Frontal cortex (tissue), 4 donors: ENCODE data around the gene RPS6KA2. TPM values are rescaled to one million over a fixed set of nuclear protein-coding genes. Genes with fewer than 3 reads are reported as not detected.

ENCODE experiments used
- DNase-seq, 2 donors: peaks; one replicate each; pipeline ENCODE4 v3.0.0; 2012; ENCODE audit warnings: low spot score in 2 of 2
- FAIRE-seq: peaks from 2 replicates; lab custom pipeline; 2012; peaks lifted over from hg19 to GRCh38; lab: Jason Lieb, UNC
- total RNA-seq: library from RNA; depleted of rRNA; stranded (reverse); fragments of >200 nt; gene quantifications from one replicate; pipeline ENCODE4 v1.2.3, GENCODE V29; 2014
- donor health status: control.
- donor health status: control.
- donor health status: control.

The RPS6KA2 gene
- total RNA-seq, 1 donor from 2014 or later, result 24.9 TPM

DNA sequence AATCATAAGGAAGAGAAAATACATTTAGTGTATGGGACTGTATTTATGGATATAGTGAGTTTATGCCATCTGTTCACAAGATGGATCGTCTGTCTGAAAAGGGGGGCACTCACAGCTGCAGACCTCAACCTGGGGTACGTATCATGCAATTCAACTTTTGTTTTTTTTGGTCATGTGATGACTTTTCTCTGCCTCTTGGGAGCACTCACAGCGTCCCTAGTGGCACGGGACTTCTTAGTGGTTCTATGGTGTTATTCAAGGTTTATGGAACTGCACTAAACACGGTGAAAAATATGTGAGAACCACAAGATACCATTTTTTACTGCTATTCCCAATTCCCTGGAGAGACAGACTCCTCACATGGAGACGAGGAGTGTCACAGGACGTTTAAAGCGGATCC, 183.9 kb downstream of the RPS6KA2 start:
- FAIRE-seq, result no peak
- DNase-seq, result no peak

DNA sequence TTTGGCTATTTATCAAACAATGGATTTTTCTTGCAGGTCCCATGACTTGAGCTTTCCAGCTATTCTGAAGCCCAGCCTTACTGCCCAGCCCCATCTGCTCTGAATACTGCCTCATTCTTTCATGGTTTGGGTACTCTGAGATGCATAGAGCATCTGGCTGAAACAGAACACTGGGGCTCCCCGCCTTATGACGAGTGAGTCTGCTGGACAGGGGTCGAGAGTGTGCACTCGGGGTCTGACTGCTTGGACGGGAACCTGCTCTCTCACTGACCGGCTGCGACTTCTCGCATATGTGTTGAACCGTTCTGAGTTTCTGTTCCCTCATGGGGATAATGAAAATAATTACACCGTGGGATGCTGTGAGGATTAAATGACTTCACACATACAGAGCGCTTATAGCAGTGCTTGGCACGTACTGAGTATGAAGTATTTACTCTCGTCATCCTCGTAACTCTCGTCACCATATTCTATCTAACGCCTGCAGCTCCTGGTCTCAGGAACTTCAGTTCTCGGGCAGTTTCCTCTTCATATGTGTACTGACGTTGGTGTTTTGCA, 184.8 kb downstream of the RPS6KA2 start:
- DNase-seq (no peak), FAIRE-seq (no peak)

DNA sequence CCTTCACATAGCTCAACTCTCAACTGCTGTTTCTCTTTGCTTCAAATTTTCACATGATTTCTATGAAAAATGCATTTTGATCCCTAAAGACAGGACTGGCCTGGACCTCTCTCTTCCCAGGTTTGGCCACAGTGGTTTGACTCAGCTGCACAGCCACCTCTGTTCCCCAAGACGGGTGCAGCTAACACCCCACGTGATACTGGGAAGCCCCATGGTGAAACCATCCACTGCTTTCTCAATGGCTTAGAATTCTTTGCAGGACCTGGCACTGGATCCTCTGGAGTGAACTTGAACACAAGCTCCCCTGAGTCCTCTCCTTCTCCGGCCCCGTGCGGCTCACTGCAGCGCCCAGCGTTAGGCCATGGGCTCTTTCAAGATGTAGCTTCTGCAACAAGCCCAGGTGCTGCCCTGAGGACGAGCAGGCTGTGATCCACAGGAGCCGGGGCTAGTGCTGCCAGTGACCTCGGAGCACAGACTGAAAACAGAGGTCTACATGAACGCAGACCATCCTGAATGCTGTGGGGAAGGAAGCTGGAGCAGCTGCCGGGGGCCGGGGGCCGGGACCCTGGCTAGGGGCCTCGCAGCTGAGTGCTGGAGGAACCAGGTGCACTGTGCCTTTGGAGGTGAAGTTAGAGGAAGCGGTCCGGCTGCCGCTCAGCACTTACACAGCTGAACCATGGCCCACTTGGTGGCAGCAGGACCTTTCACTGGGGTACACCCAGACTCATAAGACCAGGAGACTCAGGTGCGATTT, 185.5 kb downstream of the RPS6KA2 start:
- FAIRE-seq (no peak), DNase-seq (no peak)

DNA sequence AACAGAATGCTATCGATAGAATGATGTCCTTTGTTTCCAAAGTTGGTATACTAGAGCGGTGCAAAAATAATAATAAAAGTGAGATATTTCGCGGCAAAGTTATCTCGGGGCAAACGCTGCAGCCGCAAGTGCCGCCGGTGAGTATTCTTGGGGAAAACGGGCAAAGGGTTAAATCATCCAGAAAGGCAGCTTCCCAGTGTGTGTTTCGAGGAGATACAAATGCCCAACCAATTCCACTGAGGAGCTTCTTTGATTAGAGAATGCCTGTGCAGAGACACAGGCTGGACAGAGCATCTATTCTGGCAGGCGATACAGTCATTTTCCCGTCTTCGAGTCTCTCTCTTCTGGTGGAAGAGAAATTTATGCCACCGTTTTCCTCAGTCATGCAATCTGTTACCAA, 186.3 kb downstream of the RPS6KA2 start:
- FAIRE-seq, result no peak
- DNase-seq, result no peak

DNA sequence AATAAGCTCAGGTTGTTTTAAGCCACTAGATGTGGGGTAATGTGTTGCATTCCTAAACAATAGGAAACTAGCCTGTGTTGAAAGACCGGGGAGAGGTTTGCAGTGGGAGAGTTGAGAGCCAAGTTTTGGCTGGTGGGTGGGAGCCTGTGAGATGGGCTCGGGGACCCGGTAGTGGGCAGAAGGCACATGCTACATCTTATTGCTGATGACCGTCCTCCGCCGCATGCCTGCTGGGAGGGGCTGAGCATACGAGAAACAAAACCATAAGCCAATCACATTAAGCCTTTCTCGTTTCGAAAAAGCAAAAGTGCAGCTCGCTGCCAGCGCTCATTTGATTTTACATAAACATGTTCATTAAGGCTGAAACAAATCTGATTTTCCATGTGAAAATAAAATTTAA, 186.9 kb downstream of the RPS6KA2 start:
- no peak for DNase-seq

DNA sequence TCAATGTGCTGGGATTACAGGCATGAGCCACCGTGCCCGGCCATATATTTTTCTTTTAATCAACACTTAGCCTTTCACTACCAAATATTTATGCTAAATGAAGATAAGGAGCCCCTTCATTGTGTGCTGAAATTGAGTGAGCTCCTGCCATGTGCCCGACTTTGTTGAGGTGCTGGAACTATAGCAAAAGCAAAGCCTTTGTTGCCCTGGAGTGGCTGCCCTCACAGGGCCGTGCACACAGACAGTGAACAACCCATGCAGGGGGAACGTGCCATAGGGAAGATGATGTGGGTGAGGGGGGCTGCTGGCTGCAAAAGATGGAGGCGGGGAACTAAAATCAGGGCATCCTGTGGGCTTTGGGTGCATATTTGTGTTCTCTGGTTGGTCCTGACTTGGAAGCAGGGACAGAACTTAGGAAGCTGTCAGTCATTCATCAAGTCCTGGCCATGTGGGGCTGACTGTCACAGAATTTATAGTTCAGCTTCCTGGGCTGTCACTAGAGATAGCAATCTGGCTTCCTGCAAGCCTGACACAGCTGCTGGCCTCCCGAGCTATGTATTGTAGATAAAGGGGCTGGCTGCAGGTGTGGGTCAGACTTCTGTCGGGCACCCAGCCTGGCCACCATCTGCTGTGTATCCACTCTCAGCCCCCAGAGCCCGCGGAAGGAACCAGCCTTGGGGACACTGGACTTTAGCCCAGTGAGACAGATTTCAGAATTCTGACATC, 187.5 kb downstream of the RPS6KA2 start:
- FAIRE-seq (no peak), DNase-seq (no peak)

More for the DNA sequence above, 186.9 kb downstream of the RPS6KA2 start:
- no peak for FAIRE-seq

DNA sequence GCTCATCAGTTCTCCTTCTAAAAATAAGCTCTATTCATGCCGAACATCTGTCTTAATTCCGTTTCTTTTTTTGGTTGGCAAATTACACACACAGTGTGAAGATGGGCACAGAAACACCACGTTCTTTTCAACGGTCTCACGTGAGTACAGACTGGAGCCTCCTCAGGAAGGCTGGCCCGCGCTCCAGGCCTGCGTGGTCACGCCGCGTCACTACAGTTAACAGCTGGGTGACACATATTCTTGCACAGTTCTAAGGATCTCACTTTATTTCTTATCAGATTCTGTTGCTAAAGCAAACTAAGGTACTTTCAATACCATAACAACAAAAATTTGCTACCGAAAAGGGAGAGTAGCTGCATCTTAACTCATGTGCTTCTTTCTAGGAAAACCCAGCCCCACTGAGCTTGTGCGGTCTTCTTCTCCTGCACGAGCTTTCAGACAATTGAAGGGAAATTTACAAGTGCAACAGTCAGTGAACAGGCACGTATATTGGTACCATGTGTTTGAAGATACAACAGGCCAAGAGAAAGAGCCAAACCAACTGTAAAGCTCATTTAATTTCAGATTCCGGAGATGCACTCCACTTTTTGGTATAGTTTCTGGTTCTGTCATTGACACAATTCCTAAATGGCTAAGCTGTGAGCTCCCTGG, 188.7 kb downstream of the RPS6KA2 start:
- no peak for FAIRE-seq

DNA sequence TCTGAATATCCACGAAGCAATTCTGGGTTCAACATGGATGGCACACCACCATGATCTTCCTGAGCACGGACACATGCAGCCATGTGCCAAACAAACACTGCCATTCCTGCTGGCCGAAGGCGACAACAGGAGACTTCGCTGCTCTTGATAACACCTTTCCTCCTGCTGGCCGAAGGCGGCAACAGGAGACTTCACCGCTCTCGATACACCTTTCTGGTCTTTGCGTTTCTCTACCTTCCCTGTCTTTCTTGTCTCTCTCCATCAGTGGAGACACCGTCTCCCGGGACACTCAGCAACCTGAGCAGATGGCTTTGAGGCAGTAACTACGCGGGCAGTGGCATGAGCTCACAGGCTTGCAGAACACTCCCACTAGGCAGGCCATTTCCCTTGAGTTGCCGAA, 189.4 kb downstream of the RPS6KA2 start:
- DNase-seq, result no peak
- no peak for FAIRE-seq

More for the DNA sequence above, 188.7 kb downstream of the RPS6KA2 start:
- no peak for DNase-seq

DNA sequence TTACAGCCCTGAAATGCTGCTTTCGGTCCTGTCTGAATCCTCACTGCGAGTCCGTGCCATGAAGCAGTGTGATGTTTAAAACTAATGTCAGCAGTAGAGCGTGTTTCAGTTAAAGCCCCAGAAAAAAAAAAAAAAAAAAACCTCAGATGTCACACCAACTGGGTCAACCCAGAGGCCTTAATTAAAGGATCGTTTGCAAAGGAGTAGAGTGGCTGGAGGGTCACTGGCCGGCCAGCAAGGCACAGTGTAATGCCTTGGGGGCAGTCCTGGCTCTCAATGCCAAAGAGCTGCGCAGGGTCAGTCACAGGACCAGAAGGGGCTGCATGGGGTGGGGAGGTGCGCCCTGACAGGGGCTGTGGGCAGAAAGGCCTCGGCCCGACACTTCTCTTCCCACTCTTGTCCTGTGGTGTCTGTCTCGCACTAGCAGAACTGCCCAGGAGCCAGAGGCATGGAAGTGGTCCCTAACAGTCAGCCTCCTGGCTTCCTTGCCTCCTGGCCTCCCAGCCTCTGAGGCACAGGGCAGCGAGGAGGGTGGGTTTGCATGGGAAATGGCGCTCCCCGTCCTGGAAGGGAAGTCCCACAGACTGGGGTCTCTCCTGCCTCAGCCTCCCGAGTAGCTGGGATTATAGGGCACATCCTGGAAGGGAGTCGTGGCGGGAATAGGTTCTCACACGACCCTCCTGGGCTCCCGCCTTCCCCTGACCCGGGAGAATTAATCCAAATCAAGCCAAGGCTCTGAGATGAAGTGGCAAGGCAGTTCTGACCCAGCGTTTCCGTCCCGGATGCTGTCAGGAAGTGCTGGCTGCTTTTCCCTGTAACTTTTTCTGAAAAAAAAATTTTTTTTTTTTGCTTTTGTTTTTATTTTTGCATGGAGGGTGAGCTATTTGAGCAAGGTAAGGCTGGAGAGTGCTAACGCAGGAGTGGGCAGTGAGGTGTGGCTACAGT, 190.6 kb downstream of the RPS6KA2 start:
- no peak for FAIRE-seq

DNA sequence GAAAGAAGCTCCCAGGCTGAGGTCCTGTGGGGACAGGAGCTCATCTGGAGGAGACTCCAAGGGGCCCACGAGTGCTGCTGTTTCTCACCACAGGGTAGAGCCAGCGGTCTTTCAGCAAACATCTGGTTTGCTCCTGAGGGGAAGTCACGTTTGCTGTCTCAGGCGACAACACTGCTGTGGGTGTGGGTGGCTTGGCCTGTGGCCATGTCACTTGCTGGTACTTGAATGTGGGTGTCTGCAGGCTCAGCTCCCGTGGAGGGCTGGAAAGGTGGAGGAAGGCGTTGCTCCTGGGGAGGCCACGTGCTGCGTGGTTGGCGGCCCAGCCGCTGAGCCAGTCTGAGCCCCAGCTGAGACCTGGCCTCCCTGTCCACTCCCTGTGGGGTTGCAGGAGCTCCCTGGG, 191.5 kb downstream of the RPS6KA2 start:
- FAIRE-seq (no peak), DNase-seq (no peak)

More for the DNA sequence above, 190.6 kb downstream of the RPS6KA2 start:
- no peak for DNase-seq

DNA sequence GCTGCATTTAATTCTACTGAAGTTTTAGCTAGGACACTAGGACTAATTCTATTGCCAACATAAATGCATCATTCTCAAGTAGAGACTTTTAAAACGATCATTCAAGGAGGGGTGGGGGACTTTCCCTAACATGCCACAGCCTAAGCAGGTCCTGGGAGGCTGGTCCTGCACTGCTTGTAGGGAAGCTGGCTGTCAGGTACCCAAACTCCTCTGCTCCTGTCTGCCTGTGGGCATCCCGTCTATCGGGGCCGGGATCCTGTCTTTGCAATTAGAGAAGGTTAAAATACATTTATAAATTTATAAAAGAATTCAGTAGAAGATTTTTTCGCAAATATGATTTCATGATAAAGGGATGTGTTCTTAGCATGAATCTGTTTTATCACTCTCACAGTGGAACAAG, 192.7 kb downstream of the RPS6KA2 start:
- FAIRE-seq (no peak), DNase-seq (no peak)

DNA sequence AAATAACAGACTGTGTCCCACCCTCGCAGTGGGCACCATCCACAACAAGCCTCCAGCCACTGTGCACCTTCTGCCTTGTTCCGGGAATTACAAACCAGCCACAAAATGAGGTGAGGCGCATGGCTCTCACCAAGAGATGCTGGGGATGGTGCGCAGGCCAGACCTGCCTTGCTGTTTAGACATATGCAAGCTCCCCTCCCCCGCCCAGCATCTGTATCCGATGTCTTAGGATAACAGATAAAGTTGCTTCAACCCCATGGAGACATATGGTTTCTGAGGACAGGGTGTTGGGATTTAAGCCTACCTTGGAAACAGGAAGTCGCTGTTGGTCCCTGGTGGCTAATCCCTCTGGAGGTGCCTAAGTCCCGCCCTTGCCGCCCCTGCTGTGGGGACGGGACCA, 194.0 kb downstream of the RPS6KA2 start:
- FAIRE-seq, result no peak
- no peak for DNase-seq

DNA sequence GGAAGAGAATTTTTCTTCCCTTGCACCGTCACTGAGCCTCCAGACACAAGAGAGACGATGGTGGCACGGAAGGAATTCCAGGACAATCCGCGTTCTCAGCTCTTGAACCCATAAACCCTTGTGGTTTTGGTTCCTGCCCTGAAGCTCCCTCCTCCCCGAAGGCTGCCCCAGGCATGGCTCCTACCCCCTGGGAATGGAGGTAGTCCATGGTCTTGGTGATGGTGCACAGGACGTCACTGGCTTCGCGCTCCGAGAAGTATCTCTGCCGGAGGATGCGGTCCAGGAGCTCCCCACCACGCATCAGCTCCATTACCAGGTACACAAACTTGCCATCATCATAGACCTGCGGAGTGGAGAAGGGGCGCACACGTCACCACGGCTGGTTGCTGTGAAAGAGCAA, 196.8 kb downstream of the RPS6KA2 start:
- FAIRE-seq, result no peak
- DNase-seq, result no peak

DNA sequence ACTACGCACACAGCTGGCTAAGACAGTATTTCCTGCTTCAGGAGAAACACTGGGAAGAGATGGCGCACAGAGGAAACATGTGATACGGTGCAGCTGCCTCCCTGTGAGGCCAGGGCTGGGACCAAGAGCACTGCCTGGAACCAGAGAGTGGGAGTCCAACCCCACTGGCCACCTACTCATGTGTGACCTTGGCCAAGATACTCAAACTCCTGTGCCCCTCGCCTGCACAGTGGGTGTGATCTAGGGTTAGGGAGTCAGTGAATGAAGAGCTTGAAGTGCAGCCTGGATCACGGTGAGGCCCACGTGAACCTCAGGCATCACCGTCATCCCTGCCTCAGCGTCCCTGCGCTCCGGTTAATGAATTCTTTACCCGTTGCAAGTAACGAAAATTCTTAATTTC, 202.6 kb downstream of the RPS6KA2 start:
- FAIRE-seq, result no peak
- no peak for DNase-seq

DNA sequence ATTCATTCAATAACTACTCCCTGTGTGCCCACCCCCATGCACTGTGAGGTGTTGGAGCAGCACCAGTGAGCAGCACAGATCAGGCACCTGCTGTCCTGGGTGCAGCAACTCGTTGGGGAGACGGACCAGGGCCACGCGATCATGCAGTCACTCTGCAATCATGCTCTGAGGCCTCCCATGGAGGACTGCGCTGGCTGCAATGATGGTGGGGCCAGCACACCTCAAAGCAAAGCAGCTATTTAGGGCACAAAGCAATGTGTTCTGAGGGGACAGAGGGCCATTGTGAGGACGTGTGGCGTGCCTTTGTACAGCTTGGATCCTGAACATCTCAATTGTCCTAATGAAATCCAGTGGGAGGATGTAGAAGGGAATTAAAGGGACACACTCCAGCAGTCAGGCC, 203.3 kb downstream of the RPS6KA2 start:
- peak in 1 of 2 donors; percentile 49 for DNase-seq
- FAIRE-seq, result no peak

DNA sequence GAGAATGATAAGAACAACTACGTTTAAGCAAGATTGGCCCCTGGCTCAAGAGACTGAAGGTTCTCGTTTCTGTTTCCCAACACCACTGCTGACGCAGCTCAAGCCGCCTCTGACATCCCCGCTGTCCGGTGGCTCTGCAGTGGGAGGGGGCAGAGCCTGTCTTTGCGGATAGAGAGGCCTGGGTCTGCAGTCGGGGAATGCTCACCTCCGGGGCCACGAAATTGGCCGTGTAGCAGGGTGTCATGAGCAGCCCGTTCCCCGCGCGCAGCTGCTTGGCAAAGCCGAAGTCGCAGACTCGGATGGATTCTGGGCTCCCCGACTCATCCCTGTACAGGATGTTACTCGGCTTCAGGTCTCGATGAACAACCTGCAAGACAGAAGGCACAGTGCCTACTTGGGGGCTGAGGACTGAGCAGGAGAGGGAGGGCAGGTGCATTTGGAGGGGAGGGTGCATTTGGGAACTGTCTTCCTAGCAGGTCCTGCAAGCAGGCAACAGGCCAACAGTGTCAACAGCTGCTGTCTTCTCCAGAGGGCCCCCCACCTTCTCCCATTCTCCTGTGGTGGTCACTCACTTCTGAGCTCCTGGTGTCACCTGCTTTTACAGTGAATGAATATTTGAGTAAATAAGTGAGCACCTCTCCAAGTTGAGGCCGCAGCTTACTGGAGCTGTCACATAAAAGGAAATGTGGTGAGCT, 203.9 kb downstream of the RPS6KA2 start:
- no peak for DNase-seq
- no peak for FAIRE-seq

DNA sequence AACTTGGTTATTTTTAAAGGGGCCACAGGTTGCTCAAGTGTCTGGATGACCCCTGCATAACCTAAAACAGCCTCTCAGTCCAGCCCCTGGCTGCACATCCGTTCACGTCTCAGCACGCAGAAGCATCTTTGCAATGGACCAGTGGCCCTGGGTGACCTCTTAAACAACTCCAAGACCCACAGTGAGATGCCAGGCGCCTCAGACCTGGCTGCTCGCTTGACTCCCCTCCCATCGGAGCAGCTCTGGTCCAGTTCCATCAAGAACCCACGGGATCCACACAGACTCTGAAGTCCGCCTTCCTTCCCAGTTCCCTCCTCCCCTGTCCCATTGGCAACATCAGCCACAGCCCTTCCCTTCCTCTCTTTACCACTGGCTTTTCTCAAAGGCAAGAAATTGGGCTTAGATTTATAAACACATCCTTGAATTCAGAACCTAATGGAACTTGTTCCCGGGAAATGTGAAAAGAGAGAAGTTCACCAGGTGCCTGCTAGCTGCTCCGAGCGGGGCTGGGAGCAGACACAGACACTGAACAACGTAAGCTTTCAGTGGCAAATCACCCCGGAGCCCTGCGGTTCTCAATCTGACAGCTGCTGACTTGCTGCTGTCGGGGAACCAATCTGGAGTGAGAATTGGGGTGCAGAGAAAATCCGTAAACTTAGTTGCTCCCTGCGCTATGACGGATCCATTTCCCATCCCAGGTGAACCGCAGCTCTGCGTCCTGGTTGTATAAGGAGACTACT, 204.7 kb downstream of the RPS6KA2 start:
- FAIRE-seq (no peak), DNase-seq (no peak)

DNA sequence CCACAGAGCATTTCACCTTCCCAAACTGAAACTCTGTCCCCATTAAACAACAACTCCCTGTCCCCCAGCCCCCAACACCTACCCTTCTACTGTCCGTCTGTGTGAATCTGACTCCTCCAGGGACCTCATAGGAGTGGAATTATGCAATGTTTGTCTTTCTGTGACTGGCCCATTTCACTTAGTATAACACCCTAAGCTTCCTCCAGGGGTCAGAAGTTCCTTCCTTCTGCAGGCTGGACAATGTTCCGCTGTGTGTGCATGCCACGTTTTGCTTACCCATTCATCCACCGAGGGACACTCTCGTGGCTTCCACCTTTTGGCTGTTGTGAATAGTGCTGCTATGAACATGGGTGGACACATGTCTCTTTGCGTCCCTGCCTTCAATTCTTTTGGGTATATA, 206.7 kb downstream of the RPS6KA2 start:
- DNase-seq (no peak), FAIRE-seq (no peak)
